Occipital lobe (tissue), 2 donors: ENCODE results near the gene GPR39. TPM values are rescaled to one million over a fixed set of nuclear protein-coding genes. Genes with fewer than 3 reads are reported as not detected.

ENCODE experiments used
- DNase-seq: peaks from one replicate; lab custom pipeline; 2025; lab: John Stamatoyannopoulos, UW
- total RNA-seq: library from RNA; depleted of rRNA; stranded (reverse); fragments of >200 nt; gene quantifications from one replicate; pipeline ENCODE4 v1.2.3, GENCODE V29; 2014

GPR39 gene
- total RNA-seq, 1 donor from 2014 or later: 5.0 TPM

DNA sequence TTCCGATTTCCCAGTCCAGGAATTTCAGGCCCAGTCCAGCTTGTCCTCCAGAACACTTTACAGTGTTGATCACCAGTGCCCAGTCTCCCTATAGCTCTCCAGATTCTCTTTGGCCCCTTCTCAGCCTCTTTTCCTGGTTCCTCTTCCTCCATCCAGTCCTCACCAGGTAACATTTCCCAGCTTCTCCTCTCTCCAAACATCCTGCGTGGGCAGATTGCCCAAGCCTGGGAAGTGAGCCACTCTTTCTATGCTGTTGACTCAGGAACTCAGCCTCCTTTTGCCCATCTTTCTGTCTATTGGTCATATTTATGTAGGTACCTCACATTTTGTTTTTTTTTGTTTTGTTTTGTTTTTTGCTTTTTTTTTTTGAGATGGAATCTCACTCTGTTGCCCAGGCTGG, 144.0 kb downstream of the GPR39 start:
- DNase-seq: no peak

DNA sequence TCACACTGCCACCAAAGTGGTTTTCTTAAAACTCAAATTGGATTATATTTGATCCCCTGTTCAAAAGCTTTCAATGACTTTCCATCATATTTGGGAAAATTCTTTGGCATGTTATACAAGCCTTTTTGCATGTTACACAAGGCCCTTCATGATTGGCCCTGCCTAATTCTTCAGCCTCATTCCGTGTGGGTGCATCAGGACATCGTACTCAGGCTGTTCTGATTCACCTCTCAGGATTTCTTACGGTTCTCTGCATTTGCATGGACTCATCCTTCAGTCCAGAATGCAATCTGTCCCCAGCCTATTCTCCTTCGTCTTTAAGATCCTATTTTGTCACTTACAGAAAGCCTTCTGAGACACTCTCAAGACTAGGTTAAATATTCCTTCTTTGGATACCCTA, 145.6 kb downstream of the GPR39 start:
- DNase-seq: no peak

DNA sequence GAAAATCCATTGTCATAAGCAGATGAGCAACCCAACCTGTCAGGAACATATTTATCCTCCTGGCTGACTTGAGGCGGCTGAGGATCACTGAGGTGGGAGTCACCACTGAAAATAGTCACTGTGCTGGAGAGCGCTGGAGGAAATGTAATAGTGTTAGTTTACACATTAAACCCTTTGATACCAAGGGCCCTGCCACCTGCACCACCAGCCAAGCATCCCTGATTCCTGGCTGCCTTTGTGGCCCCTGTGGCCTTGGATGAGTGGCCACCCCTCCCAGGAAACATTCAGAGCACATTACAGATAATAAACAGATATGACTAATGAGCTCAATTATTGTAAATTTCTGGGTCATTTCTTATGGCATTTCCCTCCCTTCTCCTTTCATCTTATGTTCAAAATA, 147.5 kb downstream of the GPR39 start:
- no peak for DNase-seq

DNA sequence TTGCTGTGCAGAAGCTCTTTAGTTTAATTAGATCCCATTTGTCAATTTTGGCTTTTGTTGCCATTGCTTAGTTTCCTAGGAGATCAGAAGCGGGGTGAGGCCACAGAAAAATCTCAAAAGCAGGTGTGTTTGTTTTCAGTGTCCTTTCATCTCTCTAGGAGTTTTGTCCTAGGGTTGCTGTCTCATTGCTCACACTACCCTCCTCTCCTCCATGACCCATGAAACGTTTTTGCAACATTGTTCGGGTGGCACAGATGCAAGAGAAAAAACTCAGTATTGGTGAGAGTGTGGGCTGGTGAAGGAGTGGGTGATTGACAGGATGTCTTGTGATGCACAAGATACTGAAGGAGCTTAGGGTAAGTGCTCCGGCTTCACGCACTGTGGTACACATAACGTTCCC, 149.8 kb downstream of the GPR39 start:
- no peak for DNase-seq

DNA sequence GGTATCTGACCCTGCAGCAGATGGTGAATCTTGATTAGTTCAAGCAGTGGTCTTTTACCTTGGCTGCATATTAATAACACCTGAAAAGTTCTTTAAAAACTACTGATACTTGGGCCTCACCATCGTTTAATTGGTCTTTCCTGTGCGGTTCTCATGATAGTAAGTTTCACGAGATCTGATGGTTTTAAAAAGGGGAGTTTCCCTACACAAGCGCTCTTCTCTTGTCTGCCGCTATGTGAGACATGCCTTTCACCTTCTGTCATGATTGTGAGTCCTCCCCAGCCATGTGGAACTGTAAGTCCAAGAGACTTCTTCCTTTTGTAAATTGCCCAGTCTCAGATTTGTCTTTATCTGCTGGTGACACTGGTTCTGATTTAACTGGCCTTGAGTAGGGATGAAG, 151.1 kb downstream of the GPR39 start:
- no peak for DNase-seq

DNA sequence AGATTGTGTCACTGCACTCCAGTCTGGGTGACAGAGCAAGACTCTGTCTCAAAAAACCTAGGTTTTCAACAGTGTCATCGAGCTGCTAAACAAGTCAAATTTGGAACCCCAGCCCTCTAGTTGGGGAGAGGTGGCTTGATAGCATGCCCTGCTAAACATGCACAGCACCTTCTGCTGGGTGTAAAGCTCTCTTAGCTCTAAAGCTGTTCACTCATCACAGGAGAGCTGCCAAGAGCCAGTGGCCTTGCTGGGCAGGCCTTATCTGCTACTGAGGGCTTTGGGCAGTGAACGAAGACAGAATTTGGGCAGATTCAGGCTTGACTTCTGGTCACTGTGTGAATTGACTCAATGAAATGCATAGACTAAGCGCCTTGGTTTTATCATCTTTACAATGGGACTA, 152.1 kb downstream of the GPR39 start:
- DNase-seq: no peak

DNA sequence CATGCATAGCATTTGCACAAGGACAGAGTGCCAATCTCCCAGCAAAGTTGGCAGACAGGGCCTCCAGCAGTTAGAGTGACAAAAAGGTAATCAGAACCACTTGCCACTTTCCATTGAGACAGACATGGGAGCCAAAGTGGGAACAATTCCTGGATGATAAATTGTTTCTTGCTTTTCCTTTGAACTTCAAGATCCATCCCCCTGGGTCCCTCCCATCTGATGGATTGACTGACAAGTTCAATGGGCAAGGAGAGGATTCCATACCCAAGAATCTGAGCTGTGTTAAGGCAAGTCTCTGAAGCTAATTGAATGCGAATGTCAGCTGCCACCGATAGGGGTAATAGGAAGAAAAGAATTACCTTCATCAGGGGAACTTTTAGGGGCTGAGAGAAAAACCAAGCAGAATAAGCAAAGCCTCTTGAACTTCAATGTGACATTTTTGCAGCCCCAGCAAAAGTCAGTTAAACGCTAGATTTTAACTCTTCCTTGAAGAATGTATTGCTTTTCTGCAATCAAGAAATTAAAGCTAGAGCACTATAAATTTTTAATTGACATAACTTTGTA, 156.9 kb downstream of the GPR39 start:
- DNase-seq: no peak

DNA sequence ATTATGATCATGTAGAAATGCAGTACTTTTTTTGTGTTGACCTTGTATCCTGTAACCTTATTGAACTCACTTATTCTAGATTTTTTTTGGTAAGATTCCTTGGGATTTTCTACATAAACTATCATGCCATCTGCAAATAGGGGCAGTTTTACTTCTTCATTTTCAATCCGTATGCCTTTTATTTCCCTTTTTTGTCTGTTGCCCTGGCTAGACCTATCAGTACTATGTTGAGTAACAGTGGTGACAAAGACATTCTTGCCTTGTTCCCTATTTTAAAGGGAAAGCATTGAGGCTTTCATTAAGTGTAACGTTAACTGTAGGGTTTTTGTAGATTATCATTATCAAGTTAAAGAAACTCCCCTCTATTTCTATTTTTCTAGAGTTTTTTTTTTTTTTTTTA, 161.1 kb downstream of the GPR39 start:
- DNase-seq: no peak

DNA sequence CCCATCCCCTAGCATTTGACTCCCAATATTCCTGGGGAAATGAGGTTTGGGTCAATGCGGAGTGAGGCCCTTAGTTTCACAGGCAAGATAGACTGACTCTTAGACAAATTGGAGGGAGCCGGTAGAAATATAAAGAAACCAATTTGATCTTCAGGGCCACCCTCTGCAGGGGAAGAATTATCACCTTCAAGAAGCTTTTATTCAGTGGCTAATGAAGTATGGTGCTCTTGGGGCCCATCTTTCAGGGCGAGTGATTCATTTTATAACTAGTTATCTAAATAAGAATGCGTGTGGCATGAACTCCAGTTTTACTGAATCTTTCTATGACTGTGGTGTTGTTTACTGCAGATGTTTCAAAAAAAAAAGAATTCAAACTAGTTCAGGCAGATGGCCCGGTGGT, 165.0 kb downstream of the GPR39 start:
- no peak for DNase-seq

DNA sequence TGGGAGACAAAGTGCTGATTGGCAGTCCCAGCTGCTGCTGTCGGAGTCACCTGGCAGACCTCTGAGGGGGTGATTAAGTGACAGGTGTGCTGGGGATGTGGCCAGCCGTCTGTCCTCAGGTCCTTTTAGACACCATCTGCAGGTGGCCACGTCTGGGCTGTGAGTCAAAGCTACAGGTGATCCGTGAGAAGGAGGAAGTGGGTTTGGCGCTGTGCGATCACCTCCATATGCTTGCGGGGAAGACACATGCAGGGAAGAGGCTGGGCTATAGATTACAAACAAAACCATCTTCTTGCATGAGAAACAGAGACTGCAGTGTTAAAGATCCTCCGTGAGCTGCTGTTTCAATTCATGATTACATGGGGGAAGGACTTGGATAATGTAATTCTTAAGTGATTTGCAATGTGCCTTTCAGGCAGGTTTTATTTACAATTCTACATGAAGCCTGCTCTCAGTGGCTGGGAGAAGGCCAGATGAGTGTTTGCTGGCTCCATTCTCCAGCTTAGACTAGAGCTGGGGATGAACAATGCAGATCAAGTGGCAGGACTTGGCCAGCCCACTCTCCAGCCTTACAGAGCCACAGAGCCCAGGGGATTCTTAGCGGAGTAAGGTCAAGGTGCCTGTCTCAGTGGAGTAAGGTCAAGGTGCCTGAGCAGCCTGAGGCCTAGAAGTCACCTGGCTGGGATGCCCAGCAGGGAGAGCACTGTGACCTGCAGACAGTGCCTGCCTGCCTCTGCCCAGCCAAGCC, 165.6 kb downstream of the GPR39 start:
- DNase-seq: no peak

DNA sequence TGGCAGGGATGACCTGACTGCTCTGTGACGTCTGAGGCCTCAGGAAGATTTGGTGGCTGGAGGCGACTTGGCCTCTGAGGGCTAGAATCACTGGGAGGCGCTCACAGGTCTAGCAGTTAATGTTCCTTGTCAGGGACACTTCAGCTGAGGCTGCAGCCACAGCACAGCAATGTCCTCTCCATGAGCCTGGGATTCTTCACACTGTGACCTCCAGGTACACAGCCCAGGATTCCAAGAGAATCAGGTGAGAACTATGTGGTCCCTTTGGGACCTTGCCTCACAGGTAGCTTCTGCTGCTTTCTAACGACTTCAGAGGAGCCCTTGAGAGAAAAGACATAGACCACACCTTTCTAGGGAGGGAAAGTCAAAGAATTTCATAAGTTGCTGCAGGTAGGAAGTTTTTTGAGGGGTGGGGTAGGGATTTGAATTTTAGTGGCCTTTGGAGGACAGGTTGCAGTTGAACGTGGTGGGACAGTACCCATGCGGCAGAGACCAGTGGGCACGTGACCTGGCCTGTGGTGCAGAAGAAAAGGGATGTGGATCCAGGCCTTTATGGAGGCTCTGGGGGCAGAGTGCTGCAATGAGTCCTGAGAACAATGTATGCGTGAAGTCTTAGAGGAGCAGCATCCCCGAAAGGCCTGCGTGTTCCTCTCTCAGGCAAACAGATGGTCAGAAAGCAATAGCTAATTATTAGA, 167.2 kb downstream of the GPR39 start:
- no peak for DNase-seq

DNA sequence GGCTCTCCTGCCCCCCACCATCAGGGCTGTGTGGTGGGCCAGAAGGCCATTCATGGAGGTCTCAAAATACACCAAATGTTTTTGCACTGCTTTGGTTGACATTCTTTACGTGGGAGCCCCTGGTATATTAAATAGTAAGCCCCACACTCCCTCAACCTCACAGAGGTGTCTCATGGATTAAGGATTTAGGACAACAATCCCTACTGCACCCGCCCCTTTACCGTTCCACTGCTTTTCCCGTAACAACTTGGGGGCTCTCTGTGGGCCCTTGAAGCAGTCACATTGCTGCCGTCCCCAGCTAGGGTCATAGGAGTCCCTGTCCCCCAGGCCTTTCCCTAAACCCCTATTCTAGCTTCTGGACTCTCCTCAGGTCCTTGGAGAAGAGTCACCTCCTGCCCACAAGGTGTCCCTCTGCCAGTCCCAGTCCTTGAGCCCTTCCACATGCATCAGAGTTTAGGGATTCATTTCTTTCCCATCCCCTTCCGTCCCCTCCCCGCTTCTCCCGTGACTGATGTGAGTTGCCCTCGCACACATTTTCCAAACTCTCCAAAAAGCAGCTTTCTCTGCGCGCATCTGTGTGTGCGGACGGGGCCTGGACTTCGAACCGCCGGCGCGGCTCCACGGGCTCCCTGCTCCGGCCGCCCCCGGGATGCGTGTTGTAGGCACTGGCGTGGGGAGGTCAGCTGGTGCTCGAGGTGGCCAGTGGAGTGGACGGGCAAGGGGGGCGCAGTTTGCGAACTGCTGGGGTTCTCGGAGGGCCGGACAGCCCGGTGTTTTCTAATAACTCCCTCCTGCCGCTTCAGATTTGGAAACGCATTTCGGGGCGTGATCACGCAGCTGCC, 168.6 kb downstream of the GPR39 start:
- DNase-seq: no peak

DNA sequence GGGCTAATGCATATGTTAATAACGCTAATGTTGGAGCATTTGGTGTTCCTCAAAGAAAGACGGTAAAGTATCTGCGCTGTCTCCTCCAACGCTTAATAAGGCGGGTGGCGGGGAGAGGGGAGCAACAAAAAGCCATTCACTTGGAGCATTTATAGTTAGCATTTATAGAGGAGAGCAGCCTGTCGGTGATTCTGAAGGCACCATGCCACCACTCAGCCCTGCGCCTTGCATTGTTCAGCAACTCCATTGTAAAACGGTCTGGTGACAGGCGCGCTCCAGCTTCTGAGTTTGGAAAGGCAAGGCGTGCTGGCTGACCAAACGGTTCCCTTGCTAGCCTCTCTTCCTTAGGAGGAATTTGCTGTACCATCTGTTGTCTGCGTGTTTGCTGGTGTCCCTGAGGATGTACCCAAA, 169.5 kb downstream of the GPR39 start:
- no peak for DNase-seq

DNA sequence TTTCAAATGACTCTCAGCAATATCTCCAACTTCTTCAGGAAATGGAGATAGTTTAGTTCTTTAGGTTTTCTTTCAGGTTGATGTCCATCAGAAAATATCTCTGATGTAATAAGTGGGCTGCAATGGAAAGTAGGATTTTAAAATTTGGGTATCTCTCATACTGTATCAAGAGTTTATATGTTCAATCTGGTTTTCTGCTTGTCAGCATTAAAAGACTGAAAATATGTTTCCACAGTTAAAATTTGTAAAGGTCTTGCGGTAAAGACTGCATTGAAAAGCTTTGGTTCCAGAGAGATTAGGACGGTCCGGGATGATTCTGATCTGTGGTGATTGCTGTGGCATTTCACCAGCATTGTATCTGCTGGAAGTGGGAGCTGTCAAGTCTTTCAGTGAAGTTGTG, 170.2 kb downstream of the GPR39 start:
- no peak for DNase-seq

DNA sequence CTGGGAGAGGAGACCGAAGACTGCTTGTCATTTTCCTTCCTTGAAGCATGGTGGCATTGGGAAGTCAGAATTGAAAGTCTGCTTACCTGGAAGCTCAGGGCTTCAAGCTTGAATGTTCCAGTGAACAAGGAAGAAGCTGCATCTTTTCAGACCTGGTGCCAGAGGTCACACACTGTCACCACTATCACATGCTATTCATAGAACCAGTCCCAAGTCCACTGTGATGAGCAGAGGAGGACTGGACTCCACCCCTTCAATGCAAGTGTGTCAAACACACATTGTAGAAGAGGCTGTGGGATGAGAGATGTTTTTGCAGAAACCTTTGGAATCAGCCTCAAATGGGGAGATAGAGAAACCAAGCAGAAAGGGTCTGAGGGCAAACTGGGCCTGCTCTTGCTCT, 172.0 kb downstream of the GPR39 start:
- DNase-seq: no peak

DNA sequence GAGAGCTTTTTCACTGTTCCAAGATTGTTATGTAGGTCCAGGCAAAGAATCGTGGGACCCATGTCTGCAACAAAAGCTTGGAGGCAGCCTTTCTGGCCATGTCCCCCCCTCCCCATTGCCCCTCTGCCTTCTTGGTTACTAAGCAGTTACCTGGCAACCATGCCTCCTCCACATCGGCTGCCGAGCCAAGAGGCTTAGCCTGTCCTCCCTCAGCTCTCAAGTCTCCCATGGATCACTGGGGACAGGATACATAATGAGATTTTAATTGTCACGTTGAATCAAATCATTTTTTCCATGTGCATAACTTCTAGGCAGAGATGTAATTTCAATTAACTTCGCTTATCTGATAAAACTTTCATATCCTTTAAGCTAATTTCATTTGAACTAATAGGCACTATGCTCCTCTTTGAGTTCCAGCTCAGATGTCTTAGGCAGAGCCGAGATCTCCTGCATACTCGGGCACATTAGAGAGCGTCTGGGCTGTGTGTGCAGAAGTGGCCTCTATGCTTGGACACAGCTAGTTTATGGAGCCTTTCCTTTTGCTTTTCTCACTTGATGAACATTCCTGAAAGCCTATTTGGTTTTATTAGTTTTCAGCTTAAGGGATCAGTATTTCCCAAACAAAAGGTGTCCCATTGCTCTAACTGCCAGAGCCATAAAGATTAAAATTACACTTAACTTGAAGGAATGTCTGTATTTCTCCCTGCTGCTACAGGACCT, 172.7 kb downstream of the GPR39 start:
- no peak for DNase-seq

DNA sequence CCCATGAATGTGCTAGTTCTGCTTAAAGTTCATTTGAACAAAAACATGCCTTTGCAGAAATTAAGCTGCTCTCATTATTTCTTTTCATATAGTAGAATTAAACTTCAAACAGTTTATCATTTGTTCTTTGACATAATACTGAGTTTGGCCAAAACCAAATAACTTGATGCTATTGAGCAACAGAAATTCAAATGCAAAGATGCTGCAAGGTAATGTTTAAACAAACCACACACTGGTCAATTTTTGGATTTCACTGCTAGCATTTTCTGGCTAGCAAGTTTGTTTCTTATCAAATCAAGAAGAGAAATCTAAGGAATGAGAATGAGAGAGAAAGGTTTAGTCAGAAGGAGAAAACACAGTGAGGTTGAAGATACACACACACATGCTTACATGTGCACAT, 173.4 kb downstream of the GPR39 start:
- no peak for DNase-seq

DNA sequence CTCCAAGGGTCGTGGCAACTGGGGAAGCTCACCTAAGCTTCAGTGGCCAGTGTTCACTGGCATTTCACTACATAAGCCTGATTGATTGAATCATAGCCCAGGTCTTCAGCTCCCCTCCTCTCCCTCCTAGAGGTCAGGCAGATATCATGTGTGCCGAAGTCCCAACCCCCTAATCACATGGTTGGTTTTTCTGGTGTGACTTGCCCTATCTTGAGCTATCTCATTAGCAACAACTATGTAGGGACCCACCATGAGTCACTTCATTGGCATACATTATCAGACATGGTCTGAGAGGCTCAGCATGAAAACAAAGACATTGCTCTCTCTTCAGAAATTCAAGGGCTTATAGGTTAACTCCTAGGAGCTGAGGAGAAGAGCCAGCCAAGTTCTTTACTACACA, 176.6 kb downstream of the GPR39 start:
- no peak for DNase-seq

DNA sequence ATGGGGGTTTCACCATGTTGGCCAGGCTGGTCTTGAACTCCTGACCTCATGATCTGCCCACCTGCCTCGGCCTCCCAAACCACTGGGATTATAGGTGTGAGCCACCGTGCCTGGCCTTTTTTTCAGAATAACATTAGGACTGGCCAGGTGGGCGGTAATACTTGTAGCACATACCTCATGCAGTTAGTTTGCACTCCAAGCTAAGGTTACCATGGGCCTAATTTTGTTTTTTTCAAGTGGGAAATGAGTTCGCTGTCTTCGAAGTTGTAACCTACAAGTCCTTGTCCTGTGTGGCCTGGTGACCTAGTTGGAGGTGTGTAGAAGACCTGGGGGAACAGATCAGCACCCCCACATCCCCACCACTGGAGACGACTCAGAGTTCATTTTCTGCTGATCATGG, 178.6 kb downstream of the GPR39 start:
- DNase-seq: no peak

DNA sequence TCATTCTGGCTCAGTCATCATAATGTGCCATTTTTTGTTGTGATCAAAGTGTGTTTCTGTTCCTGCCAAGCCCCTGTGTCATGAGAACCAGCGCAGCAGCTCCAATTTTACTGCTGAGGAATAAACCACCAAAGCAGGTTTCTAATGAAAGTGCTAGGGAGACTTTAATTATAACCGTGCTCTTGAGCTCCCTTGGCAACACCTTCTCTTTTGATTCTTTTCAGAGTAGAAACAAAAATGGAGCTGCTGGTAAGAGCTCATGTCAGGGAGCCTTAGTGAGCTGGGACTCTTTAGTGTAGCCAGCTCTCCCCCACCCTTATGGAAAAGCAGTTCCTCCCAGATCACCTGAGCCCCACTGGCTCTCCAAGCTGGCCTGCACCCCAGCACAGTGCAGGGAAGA, 179.1 kb downstream of the GPR39 start:
- no peak for DNase-seq

DNA sequence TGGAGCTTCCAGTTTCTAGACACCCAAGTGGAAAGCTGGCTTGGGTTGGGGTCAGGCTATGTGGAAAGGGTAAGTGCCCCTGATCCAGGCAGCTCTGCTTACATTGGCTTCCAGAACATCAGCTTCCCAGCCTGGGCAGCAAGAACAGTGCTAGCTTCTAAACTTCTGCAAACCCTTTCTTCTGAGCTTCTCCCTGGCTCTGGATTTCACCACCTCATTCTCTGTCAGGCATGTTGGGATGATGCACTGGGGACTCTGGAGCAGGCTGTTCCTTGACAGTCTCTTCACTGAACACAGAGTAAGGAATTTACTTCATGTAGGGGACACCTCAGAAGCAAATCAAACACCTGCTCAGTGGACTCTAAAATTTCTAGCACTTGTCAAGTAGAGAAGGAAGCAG, 180.6 kb downstream of the GPR39 start:
- no peak for DNase-seq
